ENCODE measurements around the gene VRK1.

VRK1 gene

DNA sequence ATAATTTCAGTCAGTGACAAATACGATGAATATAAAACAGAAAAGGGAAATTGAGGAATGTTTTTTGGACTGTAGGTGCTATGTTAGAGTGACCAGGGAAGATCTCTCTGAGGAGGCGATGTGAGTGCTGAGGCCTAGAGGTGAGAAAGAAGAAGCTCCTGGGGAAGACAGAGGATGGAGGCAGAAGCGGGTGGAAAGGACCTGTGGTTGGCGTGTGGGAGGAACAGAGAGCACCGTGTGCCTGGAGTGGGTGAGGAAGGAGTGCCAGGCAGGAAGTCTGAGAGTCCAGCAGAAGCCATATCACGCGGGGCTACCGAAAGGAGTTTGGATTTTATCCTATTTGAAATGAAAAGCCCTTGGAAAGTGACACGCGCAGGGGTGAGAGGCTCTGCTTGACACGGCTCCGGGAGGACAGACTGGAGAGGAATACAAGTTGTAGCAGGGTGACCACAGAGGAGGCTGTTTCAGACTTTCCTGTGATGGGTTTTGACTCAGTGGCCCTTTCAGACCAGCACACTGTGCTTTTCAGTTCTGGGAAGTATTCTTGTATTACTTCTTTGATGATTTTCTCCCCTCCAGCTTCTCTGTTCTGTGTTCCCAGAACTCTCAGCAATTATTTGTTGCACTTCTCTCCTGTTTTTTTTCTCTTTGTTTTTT is 96.9 kb downstream of the VRK1 start:
- DNase-seq, result no peak

DNA sequence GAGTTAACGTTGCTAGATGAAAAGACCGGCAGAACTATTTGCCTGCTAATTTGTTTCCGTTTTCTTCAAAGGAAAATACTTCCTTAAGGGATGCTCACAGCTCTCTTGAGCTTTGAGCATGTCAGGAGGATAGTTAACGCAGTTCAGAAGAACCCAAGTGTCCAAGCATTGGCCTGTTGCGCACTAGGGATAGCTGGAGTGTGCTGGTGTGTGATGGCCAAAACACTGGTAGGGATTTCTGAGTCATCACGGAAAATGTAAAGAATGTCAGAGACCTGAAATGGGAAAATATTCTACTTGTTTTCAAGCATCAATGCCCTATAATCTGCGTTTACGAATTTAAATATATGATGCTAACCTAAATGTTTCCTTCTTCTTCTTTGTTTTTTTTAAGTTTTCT is 97.8 kb downstream of the VRK1 start:
- DNase-seq, result no peak

DNA sequence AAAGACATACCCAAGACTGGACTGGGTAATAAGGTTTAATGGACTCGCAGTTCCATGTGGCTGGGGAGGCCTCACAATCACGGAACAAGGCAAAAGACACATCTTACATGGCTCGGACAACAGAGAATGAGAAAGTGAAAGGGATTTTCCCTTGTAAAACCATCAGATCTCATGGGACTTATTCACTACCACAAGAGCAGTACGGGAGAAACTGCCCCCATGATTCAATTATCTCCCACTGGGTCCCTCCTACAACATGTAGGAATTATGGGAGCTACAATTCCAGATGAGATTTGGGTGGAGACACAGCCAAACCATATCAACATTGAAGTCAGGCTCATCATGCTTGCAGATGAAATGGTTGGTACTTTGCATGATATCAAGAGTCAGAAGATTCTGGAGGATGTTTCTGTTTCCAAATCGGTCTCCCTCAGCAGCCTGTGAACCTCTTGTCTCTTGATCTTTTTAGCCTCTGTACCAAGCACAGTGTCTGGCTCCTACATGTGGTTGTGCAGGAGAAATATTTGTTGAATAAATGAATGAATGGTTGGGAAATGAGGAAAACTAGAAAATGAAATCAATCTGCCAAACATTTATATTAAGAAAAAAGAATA is 98.6 kb downstream of the VRK1 start:
- DNase-seq, result no peak

DNA sequence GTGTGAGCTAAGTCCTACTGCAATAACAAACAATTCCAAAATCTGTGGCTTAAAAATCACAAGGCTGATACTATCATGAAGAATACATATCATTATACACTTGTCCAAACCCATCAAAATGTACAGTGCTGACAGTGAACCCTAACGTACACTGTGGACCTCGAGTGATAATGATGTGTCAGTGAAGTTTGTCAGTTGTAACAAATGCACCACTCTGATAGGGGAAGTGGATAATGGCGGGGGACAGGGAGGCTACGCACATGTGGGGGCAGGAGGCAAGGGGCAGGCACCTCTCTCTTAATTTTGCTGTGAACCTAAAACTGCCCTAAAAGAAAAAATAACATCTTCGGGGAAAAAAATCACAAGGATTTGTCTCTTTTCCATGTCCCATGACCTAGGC is 100.0 kb downstream of the VRK1 start:
- no peak for DNase-seq

DNA sequence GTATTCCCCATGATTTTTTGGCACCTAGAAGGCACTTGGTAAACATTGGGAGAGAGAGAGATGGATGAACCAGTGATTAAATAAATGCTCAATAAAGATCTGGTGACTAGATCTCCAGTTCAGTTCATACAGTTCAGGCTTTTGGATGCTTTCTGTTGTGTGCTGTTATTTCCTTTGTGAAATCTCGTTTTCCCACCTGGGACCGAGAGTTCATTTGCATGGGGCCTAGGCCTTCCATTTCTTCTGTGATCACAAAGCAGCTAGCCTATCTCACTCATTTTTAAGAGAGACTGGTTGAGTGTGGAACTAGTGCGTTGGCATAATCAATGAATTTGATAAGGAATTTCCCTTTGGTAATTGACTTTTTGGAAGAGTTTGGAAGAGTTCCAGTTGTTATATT is 104.0 kb downstream of the VRK1 start:
- DNase-seq, result no peak

DNA sequence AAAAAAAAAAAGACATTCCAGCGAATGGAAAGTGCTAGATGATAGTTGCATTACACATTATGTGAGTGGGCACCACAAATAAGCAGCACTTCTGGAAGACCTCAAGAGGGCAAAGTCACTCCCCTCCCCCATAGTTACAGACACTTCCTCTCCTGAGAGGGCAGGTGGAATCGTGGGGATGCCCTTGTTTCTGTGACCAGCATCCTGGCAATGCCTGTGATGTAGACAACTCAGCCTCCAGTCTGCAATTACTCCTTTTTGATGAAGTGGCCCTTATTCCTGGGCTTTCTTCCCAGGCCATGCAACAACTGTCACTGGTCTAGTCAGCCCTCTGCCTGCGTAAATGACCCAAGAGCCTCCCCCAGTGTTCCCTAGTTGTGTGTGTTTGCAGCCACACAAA is 104.8 kb downstream of the VRK1 start:
- no peak for DNase-seq

DNA sequence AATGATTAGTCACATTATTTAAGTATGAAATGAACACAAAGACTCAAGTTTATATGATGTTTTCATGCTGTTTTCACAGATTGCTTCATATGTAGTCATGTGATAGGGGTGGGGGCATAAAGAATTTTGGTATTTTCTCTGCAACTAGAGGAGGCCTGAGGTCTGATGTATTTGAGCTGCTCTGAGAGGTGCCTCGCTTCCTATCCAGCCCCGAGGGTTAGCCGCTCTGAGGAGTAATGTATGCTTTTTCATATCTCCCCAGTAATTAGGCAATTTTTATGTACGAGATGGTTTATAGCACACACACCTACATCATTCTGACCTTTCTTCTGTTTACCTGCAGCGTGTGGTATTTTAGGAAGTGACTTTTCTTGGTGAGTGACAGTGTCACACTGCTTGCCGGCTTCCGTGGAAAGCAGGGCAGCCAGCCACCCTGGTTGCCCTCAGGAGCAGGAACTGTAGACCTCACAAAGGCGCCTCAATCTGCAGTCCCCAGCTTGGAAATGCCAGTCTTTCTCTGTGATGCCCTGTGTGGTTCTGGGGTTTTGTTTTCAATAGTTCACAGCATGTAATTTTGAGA is 106.4 kb downstream of the VRK1 start:
- DNase-seq, result no peak

DNA sequence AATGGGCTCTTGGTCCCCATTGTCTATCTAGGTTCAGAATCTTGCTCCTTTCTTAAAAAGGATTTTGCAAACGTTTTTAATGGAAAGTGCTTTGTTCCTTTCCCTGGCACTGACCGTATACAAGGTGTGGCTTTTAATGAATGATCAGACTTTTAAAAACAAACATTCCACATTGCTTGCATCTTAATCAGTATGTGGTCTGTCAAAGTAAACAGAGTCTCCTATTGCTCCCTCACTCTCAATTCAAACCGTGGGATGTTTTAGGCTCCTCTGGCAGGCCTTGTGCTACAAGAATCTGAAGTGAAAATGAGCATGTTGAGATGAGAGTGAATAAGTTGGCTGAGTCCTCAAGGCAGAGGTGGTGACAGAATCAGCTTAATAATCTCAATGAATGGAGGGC is 107.0 kb downstream of the VRK1 start:
- DNase-seq, result no peak

DNA sequence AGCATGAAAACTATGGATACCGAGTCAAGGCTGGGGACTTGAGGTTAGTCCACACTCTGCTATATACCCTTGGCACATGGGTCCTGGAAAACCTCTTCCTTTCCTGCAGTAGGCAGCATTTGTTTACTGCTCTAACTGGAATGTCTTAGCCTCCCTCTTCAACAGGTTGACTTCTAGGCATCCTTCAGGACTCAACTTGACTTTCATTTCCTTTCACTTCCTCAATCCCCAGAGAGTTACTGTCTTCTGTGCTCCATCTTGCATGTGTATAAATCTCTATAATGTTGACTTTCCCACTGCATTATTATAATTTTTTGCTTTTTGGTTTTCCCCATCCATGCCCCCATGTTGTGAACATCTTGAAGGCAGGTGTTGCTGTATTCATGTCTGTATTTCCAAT is 107.9 kb downstream of the VRK1 start:
- DNase-seq, result no peak

DNA sequence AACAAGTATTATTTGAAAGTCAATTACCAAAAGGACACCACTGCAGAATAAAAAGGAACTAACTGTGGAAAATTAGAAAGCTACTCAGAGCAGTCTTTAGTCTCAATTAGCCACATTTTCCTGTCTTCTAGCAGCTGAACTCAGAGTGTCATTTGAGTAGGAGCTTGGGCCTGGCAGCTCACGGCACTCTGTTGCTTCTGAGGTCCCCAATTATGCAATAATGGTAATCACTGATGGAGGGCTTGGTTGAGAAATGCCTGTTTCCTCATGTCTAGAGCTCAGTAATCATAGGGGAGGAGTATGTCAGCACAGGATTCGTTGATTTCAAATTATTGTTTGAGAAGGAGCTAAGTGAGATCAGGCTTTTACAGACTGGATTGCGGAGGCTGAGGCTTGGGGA is 108.6 kb downstream of the VRK1 start:
- DNase-seq, result no peak

DNA sequence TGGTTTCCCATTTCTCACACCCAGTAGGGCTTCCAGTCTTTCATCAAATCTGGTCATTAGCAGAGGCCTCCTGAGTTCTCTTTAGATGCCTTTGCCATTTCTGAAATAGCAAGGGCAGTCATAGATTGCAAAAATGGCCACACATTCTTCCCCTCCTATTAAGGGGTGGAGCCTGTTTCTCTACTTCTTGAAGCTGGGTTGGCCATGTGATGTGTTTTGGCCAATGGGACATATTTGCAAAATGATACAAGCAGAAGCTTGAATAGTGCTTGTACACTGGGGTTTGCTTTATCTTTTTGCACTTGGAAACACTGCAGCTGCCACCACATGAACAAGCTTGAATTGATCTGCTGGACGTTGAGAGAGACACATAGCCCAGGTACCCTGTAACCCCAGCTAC is 109.3 kb downstream of the VRK1 start:
- DNase-seq, result no peak

DNA sequence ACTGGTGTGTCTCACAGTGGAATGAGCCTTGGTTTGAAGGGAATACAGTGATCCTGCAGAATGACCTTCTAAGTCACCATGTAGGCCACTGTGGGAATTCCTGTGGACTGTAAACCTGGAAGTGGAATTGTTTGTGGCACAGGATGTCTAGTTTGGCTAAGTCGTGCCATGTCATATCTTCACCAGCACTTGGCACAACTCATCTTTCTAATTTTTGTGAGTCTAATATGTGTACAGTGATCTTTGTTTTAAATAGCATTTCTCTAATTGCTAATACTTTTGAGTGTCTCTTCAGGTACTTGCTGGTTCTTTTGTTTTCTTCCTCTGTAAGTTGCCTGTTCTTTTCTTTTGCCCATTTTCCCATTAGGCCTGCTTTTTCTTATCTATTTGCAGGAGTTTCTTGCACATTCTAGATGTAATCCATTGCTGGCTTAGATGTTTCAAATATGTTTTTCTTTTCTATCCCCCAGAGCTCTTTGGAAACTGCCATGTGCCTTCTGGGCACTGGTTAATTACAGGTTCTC is 112.7 kb downstream of the VRK1 start:
- no peak for DNase-seq

DNA sequence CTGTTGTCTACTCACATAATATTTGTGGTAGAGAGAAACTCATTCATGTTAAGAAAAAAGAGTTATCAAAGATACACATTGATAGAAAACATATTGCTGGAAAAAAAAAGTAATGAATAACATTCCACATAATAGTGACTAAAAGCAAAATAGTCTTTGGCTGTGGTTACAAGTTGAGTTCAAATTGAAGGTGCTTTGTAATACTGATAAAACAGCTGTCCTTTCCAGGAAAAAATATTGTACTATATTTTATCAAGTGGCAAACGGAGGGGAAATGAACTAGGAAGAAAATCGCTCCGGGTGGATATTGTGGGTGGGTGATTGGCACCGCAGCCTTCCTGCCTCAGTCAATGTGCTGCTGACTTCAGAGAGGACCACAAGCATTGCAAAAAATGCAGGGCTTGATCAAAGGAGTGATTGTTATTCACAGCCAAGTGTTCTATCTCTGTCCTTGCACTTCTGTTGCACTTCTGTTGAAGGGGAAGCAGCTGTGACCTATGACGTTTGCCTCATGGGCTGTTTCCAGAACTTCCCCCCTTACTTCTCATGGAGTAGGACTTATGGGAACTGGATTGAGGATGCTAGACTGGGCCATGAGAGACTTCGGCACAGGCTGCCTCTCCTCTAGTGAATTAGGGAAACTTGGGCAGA is 114.4 kb downstream of the VRK1 start:
- no peak for DNase-seq

DNA sequence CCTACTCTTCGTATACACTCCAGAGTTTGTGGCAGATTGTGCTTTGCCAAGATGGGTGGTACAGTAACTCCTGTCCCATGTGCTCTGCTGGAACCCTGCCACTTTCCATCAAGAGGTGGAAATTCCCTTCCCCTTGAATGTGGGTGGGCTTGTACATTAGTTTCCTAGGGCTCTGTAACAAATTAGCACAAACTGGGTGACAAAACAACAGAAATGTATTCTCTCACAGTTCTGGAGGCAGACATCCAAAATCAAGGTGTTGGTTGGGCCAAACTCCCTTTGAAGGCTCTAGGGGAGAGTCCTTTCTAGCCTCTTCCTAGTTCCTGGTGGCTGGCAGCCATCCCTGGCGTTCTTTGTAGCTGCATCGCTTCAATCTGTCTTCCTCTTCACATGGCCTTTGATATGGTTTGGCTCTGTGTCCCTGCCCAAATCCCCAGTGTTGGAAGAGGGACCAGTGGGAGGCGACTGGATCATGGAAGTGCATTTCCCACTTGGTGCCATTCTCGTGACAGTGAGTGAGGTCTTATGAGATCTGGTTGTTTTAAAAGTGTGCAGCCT is 117.5 kb downstream of the VRK1 start:
- DNase-seq, result no peak

DNA sequence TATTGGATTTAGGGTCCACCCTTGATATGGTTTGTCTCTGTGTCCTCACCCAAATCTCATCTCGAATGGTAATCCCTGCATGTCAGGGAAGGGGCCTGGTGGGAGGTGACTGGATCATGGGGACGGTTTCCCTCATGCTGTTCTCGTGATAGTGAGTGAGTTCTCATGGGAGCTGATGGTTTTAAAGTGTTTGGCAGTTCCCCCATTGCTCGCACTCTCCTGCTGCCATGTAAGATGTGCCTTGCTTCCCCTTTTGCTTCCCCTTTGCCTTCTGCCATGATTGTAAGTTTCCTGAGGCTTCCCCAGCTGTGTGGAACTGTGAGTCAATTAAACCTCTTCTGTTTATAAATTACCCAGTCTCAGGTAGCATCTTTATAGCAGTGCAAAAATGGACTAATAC is 118.3 kb downstream of the VRK1 start:
- DNase-seq, result no peak

DNA sequence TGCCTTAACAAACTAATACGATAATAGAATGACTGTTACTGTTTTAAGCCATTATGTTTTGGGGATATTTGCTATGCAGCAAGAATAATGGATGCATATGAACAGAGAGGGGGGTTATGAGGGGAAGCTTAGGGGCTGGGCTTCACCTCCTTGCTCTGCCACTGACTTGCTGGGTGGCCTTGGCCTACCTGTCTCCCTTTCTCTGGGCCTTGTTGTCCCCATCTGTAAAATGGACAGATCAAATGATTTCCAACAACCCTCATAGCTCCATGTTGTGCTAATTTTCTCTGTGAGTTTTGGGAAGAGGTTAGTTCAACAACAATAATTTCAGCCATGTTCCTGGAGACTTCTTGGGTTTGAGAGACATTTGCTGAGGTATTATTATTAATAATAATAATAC is 119.6 kb downstream of the VRK1 start:
- no peak for DNase-seq

DNA sequence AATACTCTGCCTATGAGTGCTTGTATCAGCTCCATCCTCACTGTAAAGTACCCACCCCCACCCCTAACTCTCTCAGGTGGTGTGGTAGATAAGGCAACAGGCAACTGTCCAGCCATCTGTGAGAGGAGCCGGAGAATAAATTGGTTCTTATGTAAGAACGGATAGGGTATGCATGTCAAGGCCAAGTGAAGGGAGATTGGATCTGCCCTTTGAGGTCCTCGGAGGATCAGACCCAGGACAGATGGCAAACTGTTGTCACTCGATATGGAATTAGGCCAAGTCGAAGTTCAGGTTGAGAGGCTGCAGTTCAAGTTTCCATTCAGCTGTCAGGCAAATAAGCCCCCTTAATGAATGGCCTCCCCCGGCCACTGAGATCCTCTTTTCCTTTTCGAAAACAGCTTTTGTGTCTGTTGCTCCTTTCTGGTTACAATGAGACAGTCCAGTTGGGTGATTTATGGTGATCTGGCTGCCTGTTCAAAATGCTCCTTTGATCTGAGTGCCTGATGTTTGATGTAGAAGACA is 120.3 kb downstream of the VRK1 start:
- no peak for DNase-seq

DNA sequence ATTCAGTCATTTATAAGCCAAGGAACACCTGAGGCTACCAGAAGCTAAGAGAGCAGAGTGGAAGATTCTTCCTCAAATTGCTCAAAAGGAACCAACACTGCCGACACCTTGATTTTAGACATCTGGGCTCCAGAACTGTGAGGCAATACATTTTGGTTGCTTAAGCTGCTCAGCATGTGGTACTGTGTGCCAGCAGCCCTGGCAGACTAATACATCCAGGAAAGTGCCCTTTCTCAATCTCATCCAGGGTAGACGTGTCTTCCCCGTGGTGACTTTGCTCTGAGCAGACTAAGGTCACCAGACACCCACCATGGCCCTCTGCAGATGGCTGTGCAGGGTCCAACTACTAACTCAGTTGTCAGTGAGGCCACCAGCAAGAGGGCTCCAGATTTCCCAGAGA is 122.8 kb downstream of the VRK1 start:
- DNase-seq, result no peak

DNA sequence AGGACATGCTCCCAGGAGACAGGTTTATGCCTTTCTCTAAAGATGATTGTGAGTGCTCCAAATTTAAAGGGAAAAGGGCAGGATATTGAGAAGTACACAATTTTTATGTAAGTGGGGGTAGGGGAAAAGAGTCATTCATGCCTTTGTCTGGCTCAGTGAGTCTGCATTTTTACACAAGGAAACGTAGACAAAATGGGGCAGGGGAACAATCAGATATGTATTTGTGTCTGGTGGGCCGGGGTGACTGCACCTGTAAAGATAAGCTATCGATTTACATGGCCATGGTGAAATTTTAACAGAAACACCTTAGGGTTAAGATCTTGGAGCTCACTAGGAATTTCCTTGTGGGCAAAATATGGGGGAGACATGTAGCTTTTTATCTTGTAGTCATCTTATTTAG is 123.6 kb downstream of the VRK1 start:
- DNase-seq, result no peak

DNA sequence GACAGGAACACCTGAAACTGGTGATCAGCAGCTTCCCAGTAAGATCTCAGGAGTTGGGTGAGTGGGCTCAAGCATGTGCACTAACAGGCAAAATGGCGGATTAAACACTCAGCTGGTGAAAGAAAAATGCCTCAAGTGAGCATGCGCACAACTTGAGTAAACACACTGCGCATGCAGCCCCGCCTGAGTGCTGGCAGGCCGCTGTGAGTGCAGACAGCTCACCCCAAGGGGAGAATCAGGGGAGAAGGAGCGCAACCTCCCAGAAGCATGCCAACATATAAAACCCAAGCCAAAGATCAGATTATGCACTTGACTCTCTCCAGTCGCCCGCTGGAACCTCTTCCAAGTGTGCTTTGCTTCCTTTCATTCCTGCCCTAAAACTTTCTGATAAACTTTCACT is 125.8 kb downstream of the VRK1 start:
- DNase-seq, result no peak

DNA sequence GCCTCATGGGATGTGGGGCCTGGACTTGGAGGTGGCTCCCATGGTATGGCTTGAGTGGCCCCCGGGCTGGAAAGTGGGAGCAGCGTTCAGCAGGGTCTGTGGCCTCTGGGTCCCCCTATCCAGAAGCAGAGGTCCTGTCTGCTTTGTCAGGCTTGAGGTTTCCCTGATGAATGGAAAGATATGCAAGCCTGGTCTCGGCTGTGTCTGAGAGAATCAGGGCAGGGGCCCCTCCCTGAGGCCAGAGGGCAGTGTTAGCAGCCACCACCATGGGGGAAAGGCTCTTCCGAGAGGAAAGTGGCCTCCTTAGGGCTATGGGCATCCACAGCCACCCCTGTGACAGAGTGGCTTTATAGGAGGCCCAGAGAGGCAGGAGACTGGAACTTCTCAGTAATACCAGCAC is 128.2 kb downstream of the VRK1 start:
- no peak for DNase-seq

DNA sequence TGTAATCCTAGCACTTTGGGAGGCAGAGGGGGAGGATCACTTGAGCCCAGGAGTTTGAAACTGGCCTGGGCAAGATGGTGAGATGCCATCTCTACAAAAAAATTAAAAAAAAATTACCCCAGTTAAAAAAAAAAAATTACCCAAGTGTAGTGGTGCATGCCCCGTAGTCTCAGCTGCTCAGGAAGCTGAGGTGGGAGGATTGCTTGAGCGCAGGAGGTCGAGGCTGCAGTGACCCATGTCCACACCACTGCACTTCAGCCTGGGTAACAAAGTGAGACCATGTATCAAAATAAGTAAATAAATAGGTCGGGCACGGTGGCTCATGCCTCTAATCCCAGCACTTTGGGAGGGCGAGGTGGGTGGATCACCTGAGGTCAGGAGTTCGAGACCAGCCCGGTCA is 128.8 kb downstream of the VRK1 start:
- DNase-seq, result no peak

DNA sequence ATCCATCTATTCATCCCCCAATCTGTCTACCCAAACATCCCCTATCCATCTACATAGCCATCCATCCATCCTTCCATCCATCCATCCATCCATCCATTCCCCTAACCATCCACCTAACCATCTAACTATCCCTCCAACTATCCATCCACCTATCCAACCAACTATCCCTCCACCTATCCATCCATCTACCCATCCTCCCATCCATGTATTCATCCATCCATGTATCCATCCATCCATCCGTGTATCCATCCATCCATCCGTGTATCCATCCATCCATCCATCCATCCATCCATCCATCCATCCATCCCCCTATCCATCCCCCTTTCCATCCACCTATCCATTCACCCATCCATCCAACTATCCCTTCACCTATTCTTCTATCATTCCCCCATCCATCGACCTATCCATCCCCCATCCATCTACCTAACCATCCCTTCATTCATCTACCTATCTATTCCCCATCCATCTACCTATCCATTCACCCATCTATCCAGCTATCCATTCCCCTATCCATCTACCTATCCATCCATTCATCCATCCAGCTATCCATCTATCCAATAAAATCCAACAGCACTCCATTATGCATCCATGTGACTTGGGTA is 131.7 kb downstream of the VRK1 start:
- no peak for DNase-seq

All from stimulated activated CD4-positive, alpha-beta T cell treated with anti-CD3 and anti-CD28 coated beads, Interleukin-12 subunit alpha, Interleukin-12 subunit beta, amount 100 ng/mL, for 4 hours (primary cell).